OCI-LY7 (cell line): Measurements from ENCODE around the gene SLC25A29. TPM values are rescaled to one million over a fixed set of nuclear protein-coding genes. Genes with fewer than 3 reads are reported as not detected.

Experiments used
- BruUV-seq: library from RNA; stranded (reverse); fragments of 400-500 nt; replicated peaks from 2 replicates; lab custom pipeline; 2021; lab: Mats Ljungman, UMichigan
- CTCF ChIA-PET: fragments of 300-600 bp; sonication (Branson Sonifier 250); formaldehyde crosslinking; loops from one replicate; lab custom pipeline; 2022; ENCODE audit warnings: antibody characterized with exemption; ENCODE audit not compliant: unreplicated experiment; lab: Charles Lee
- POLR2A ChIA-PET: fragments of 300-600 bp; sonication (Branson Sonifier 250); formaldehyde crosslinking; loops from one replicate; lab custom pipeline; 2022; ENCODE audit warnings: antibody characterized with exemption; lab: Charles Lee
- DNase-seq: peaks from one replicate; pipeline ENCODE4 v3.0.0-alpha.2; 2015; ENCODE audit warnings: low spot score
- H2AFZ ChIP-seq: fragments of 200-600 bp; sonication (generic), shearing (Covaris generic); 2 replicates; pipeline ENCODE4 v1.6.1; 2014; ENCODE audit warnings: mild to moderate bottlenecking, antibody characterized with exemption, low read length, moderate library complexity
- H3K27ac ChIP-seq: fragments of 200-600 bp; sonication (generic); 2 replicates; pipeline ENCODE4 v1.5.1; 2014; ENCODE audit warnings: mixed run types, low read depth, mild to moderate bottlenecking, moderate library complexity, low read length, inconsistent platforms; ENCODE audit not compliant: poor library complexity, severe bottlenecking
- H3K36me3 ChIP-seq: fragments of 200-600 bp; sonication (generic); 2 replicates; pipeline ENCODE4 v1.6.1; 2014; ENCODE audit warnings: mild to moderate bottlenecking, antibody characterized with exemption, low read length, moderate library complexity, mixed read lengths; ENCODE audit not compliant: insufficient read depth
- H3K4me1 ChIP-seq: fragments of 200-600 bp; sonication (generic); 2 replicates; pipeline ENCODE4 v1.5.1; 2014; ENCODE audit warnings: mild to moderate bottlenecking, low read length; ENCODE audit not compliant: insufficient read depth, poor library complexity, severe bottlenecking
- H3K4me2 ChIP-seq: fragments of 200-600 bp; sonication (generic); 2 replicates; pipeline ENCODE4 v1.6.1; 2014; ENCODE audit warnings: mild to moderate bottlenecking, low read length
- H3K4me3 ChIP-seq: fragments of 200-600 bp; sonication (generic); 2 replicates; pipeline ENCODE4 v1.5.1; 2014; ENCODE audit warnings: mild to moderate bottlenecking, low read depth, low read length; ENCODE audit not compliant: poor library complexity, severe bottlenecking
- H3K79me2 ChIP-seq: fragments of 200-600 bp; sonication (generic); 2 replicates; pipeline ENCODE4 v1.6.1; 2016; ENCODE audit warnings: low read depth, mild to moderate bottlenecking, low read length, moderate library complexity, mixed read lengths; ENCODE audit not compliant: insufficient read depth
- H3K9me2 ChIP-seq: fragments of 200-600 bp; sonication (generic); 2 replicates; pipeline ENCODE4 v1.6.1; 2016; ENCODE audit warnings: mild to moderate bottlenecking, low read length, mixed read lengths; ENCODE audit not compliant: insufficient read depth
- H3K9me3 ChIP-seq: fragments of 200-600 bp; sonication (generic); 2 replicates; pipeline ENCODE4 v1.6.1; 2014; ENCODE audit warnings: mild to moderate bottlenecking, mixed run types, low read length, mixed read lengths
- H4K20me1 ChIP-seq: fragments of 200-600 bp; sonication (generic); 2 replicates; pipeline ENCODE4 v1.6.1; 2014; ENCODE audit warnings: mild to moderate bottlenecking, antibody characterized with exemption, low read length, moderate library complexity, mixed read lengths; ENCODE audit not compliant: insufficient read depth
- CTCF ChIP-seq: fragments of 200-600 bp; sonication (generic); conservative IDR thresholded peaks from 2 replicates; pipeline ENCODE4 v1.5.1; 2014; ENCODE audit warnings: mild to moderate bottlenecking, antibody characterized with exemption, low read length, moderate library complexity, mixed read lengths
- EZH2phosphoT487 ChIP-seq: fragments of 200-600 bp; sonication (generic); IDR thresholded peaks from 2 replicates; pipeline ENCODE4 v1.6.1; 2018; ENCODE audit warnings: low read depth, borderline replicate concordance, mild to moderate bottlenecking, mixed run types, antibody characterized with exemption, low read length, moderate library complexity, mixed read lengths
- intact Hi-C: fragments of 100-400 bp; cut with micrococcal nuclease; formaldehyde crosslinking; loops from one replicate; pipeline ENCODE4 v1.10.0; 2022; ENCODE audit not compliant: unreplicated experiment
- total RNA-seq, 2 experiments: library from RNA; depleted of rRNA in 1 of 2; stranded (reverse); fragments of >200 nt in 1 of 2; shearing (Covaris generic) in 1 of 2; gene quantifications; 2 replicates each; pipeline ENCODE4 v1.2.3, GENCODE V29; 2014 to 2022

SLC25A29 gene
- total RNA-seq, 2 experiments from 2014 or later: 14.6 to 34.8 TPM

GRCh38 chr14:100278702-100279101, 27.5 kb downstream of the SLC25A29 start:
- Histone ChIP-seq H3K9me3 (no peaks in the 10 kb centered on the region), H3K36me3 (peaks cover 94% of the 10 kb centered on the region), H3K79me2 (peaks cover 67% of the 10 kb centered on the region), H4K20me1 (peaks cover 37% of the 10 kb centered on the region), H3K4me3 (no peak overlapping the region), H2AFZ (no peak overlapping the region), H3K27ac (peak overlapping the region; percentile 25), H3K4me2 (no peak overlapping the region), H3K9me2 (no peaks in the 10 kb centered on the region), H3K4me1 (peaks cover 14% of the 10 kb centered on the region)
- ChIA-PET POLR2A (interaction anchor here (0.7 to 1.1 kb wide), 3 partner anchors 15 to 37 kb away, joined by 3 to 4 read pairs (median 3); no protein-coding TSS in a partner anchor), CTCF (no interaction called here)
- peak; percentile 45 for DNase-seq
- peak; percentile 42; the same call in 1 of the 2 replicates for TF ChIP-seq CTCF
- no peak for TF ChIP-seq EZH2phosphoT487
- intact Hi-C loops: no loop called here
- BruUV-seq: no TSS peak

- peaks cover 43% of the 10 kb centered on the region for H4K20me1 ChIP-seq
- intact Hi-C loops: no loop called here
Measured at GRCh38 chr14:100275214-100275613, 31.0 kb downstream of the SLC25A29 start.

More at GRCh38 chr14:100275214-100275613, 31.0 kb downstream of the SLC25A29 start:
- Histone ChIP-seq H2AFZ (no peak overlapping the region), H3K4me1 (peaks cover 14% of the 10 kb centered on the region), H3K4me2 (no peak overlapping the region), H3K9me3 (no peaks in the 10 kb centered on the region), H3K36me3 (peaks cover 89% of the 10 kb centered on the region), H3K27ac (no peak overlapping the region), H3K9me2 (no peaks in the 10 kb centered on the region), H3K4me3 (no peak overlapping the region), H3K79me2 (peaks cover 95% of the 10 kb centered on the region)
- TF ChIP-seq CTCF: no peak
- TF ChIP-seq EZH2phosphoT487: no peak
- CTCF ChIA-PET: no interaction called here
- POLR2A ChIA-PET: interaction anchor here (1.6 kb wide), 1 partner anchor 16 kb away, joined by 6 read pairs; no protein-coding TSS in a partner anchor
- BruUV-seq: no TSS peak
- DNase-seq: no peak
